IPS DF 6.9 (cell line): ENCODE results near the gene SCAMP1.

Experiments used
- DNase-seq: peaks from one replicate; pipeline ENCODE4 v3.0.0-alpha.2; 2013; ENCODE audit warnings: low read depth, low spot score
- H3K27ac ChIP-seq: one replicate; pipeline ENCODE4 v1.5.1; 2013; ENCODE audit warnings: low read length, control low read depth
- H3K27me3 ChIP-seq: 2 replicates; pipeline ENCODE4 v1.6.1; 2013; ENCODE audit warnings: mild to moderate bottlenecking, low read length; ENCODE audit not compliant: control insufficient read depth, insufficient read depth
- H3K36me3 ChIP-seq: 2 replicates; pipeline ENCODE4 v1.6.1; 2013; ENCODE audit warnings: low read length; ENCODE audit not compliant: control insufficient read depth, insufficient read depth
- H3K4me1 ChIP-seq: 2 replicates; pipeline ENCODE4 v1.6.1; 2013; ENCODE audit warnings: low read length; ENCODE audit not compliant: control insufficient read depth, insufficient read depth
- H3K4me3 ChIP-seq: 2 replicates; pipeline ENCODE4 v1.5.1; 2013; ENCODE audit warnings: mild to moderate bottlenecking, low read length
- H3K9me3 ChIP-seq: 2 replicates; pipeline ENCODE4 v1.6.1; 2013; ENCODE audit warnings: low read length, inconsistent platforms; ENCODE audit not compliant: control insufficient read depth, insufficient read depth
- WGBS: extraction: QIAGEN DNeasy Blood & Tissue Kit; methylation state at CpG from one replicate; pipeline ENCODE4 v1.1.7; 2013; ENCODE audit warnings: mixed read lengths, missing lambda C conversion rate; ENCODE audit not compliant: insufficient read length, insufficient coverage; 5-methylcytosine and 5-hydroxymethylcytosine counted together

SCAMP1 gene

GRCh38 chr5:78523314-78524193 lies 163.1 kb downstream of the SCAMP1 start:
- H3K36me3 ChIP-seq: no peaks in the 10 kb centered on the region; the same call in 1 of the 2 replicates
- peaks cover 4% of the 10 kb centered on the region for H3K4me1 ChIP-seq
- DNase-seq: no peak
- no peaks in the 10 kb centered on the region for H3K27me3 ChIP-seq
- H3K4me3 ChIP-seq: no peak overlapping the region
- H3K27ac ChIP-seq: no peak overlapping the region
- no CpG with 5 or more reads among the region's 15 CpGs for whole genome bisulfite sequencing
- H3K9me3 ChIP-seq: no peaks in the 10 kb centered on the region

- no peak for DNase-seq
- Histone ChIP-seq H3K27me3 (no peaks in the 10 kb centered on the region), H3K36me3 (no peaks in the 10 kb centered on the region), H3K27ac (no peak overlapping the region), H3K4me3 (no peak overlapping the region), H3K9me3 (no peaks in the 10 kb centered on the region), H3K4me1 (0 out of 2 replicates have a peak, but pooled peaks cover 1% of the 10 kb centered on the region)
- no CpG with 5 or more reads among the region's 7 CpGs for WGBS
These were observed 165.7 kb downstream of the SCAMP1 start for GRCh38 chr5:78526049-78526525.

GRCh38 chr5:78527054-78527859 lies 166.8 kb downstream of the SCAMP1 start:
- no CpG with 5 or more reads among the region's 9 CpGs for WGBS
- H3K36me3 ChIP-seq: no peaks in the 10 kb centered on the region
- no peak overlapping the region for H3K4me3 ChIP-seq
- no peaks in the 10 kb centered on the region for H3K9me3 ChIP-seq
- no peaks in the 10 kb centered on the region for H3K27me3 ChIP-seq
- DNase-seq: no peak
- no peak overlapping the region for H3K27ac ChIP-seq
- 0 out of 2 replicates have a peak, but pooled peaks cover 1% of the 10 kb centered on the region for H3K4me1 ChIP-seq

GRCh38 chr5:78527925-78528324 lies 167.5 kb downstream of the SCAMP1 start:
- Histone ChIP-seq H3K27me3 (no peaks in the 10 kb centered on the region), H3K4me1 (0 out of 2 replicates have a peak, but pooled peaks cover 1% of the 10 kb centered on the region), H3K4me3 (no peak overlapping the region), H3K36me3 (no peaks in the 10 kb centered on the region), H3K9me3 (no peaks in the 10 kb centered on the region), H3K27ac (no peak overlapping the region)
- no peak for DNase-seq
- no CpG with 5 or more reads among the region's 3 CpGs for WGBS
